ENCODE measurements around the gene FOCAD.

DNA sequence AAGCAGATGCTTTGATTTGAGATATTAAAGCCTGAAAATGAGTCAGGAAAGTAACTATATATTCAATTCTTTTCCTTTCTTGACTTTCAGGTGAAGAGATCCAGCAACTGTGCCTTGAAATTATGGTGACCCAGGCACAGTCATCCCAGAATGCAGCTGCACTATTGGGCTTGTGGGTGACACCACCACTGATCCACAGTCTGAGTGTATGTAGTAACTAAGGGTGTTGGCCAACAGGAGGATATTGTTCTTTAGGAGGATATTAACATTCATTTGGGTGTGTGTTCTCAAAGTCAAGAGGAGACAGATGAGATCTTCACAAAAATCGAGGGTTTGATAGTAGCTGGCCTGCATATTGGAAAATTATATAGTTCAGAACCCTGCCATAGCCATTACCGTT is 294.2 kb downstream of the FOCAD start:
- TF ChIP-seq POLR2A (IDR thresholded peaks at IDR 0.05; ENCODE audit: low read depth) (no peak), POLR2AphosphoS5 (IDR thresholded peaks at IDR 0.05) (no peak)
- TF ChIP-seq, protein P1, sequence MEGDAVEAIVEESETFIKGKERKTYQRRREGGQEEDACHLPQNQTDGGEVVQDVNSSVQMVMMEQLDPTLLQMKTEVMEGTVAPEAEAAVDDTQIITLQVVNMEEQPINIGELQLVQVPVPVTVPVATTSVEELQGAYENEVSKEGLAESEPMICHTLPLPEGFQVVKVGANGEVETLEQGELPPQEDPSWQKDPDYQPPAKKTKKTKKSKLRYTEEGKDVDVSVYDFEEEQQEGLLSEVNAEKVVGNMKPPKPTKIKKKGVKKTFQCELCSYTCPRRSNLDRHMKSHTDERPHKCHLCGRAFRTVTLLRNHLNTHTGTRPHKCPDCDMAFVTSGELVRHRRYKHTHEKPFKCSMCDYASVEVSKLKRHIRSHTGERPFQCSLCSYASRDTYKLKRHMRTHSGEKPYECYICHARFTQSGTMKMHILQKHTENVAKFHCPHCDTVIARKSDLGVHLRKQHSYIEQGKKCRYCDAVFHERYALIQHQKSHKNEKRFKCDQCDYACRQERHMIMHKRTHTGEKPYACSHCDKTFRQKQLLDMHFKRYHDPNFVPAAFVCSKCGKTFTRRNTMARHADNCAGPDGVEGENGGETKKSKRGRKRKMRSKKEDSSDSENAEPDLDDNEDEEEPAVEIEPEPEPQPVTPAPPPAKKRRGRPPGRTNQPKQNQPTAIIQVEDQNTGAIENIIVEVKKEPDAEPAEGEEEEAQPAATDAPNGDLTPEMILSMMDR (IDR thresholded peaks at IDR 0.05) = no peak

Data from esophagus muscularis mucosa (tissue), 3 donors.